ENCODE results near the gene TRPV4.

TRPV4 gene

GRCh38 chr12:109764123-109764522 lies 69.1 kb downstream of the TRPV4 start:
- DNase-seq (ENCODE audit: low spot score), result no peak

- DNase-seq (ENCODE audit: low spot score), result no peak
Observed at GRCh38 chr12:109763201-109763841, 69.9 kb downstream of the TRPV4 start.

- DNase-seq (ENCODE audit: low spot score), result no peak
Observed at GRCh38 chr12:109762673-109763191, 70.5 kb downstream of the TRPV4 start.

- no peak for DNase-seq (ENCODE audit: low spot score)
Observed at GRCh38 chr12:109762071-109762672, 71.0 kb downstream of the TRPV4 start.

GRCh38 chr12:109760930-109761921 lies 72.0 kb downstream of the TRPV4 start:
- DNase-seq (ENCODE audit: low spot score), result no peak

- DNase-seq (ENCODE audit: low spot score), result no peak
Observed at GRCh38 chr12:109760031-109760929, 72.9 kb downstream of the TRPV4 start.

GRCh38 chr12:109759595-109759994 lies 73.6 kb downstream of the TRPV4 start:
- DNase-seq (ENCODE audit: low spot score), result no peak

GRCh38 chr12:109758426-109759420 lies 74.5 kb downstream of the TRPV4 start:
- DNase-seq (ENCODE audit: low spot score), result no peak

- no peak for DNase-seq (ENCODE audit: low spot score)
Observed at GRCh38 chr12:109757671-109758265, 75.4 kb downstream of the TRPV4 start.

GRCh38 chr12:109756457-109756856 lies 76.7 kb downstream of the TRPV4 start:
- DNase-seq (ENCODE audit: low spot score), result no peak

- DNase-seq (ENCODE audit: low spot score), result no peak
Observed at GRCh38 chr12:109753959-109754358, 79.2 kb downstream of the TRPV4 start.

GRCh38 chr12:109753054-109753401 lies 80.2 kb downstream of the TRPV4 start:
- DNase-seq (ENCODE audit: low spot score), result no peak

GRCh38 chr12:109752117-109753053 lies 80.8 kb downstream of the TRPV4 start:
- peak; percentile 92 for DNase-seq (ENCODE audit: low spot score)

- DNase-seq (ENCODE audit: low spot score), result no peak
Observed at GRCh38 chr12:109744986-109745942, 87.9 kb downstream of the TRPV4 start.

GRCh38 chr12:109744026-109744425 lies 89.2 kb downstream of the TRPV4 start:
- no peak for DNase-seq (ENCODE audit: low spot score)

GRCh38 chr12:109743076-109743910 lies 89.9 kb downstream of the TRPV4 start:
- no peak for DNase-seq (ENCODE audit: low spot score)

Measured in SK-N-DZ (cell line).